ENCODE data around the gene AKAP6.

Gene AKAP6

DNA sequence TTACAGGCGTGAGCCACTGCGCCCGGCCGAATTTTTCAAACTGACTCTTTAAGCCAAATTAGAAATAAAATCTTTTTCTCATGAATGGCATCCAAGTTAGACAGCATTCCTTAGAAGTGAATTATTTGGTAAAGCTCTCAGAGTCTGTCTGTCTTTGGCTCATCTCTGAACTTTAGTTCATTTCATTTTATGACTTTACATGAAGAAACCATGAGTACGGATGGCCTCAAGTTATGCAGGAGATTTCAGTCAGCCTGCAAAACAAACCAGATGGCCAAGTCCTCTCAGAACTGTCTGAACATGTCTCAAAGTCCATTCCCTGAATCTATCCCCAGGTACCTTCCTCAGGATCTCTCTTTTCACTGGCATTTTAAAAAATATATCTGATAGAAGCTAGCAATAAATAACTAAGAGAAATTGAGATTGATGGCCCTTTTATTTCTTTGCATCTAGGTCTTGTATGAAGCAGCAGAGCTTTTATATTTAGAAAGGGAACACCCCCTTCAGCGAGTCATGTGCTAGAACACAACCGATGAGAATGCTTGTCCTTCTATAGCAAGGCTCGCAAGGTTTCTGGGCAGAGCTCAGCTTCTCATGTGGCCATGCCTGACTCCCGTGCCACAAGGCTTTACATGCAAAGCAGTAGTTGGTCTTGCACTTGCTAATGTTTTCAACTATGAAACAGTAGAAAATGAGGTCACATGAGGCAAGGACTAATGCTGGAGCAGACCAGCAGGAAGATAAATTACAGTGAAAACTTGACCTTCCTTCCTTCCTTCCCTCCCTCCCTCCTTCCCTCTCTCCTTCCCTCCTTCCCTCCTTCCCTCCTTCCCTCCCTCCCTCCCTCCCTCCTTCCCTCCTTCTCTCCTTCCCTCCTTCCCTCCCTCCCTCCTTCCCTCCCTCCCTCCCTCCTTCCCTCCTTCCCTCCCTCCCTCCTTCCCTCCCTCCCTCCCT lies 125.0 kb downstream of the AKAP6 start:
- Histone ChIP-seq H3K79me2 (ENCODE audit: control insufficient read depth, low read length) (no peaks in the 10 kb centered on the region), H3F3A (ENCODE audit: control insufficient read depth, insufficient read depth) (no peaks in the 10 kb centered on the region), H3K9me2 (replicated peaks; ENCODE audit: control insufficient read depth, low read length) (no peaks in the 10 kb centered on the region), H3K4me1 (ENCODE audit: control insufficient read depth, low read length) (no peaks in the 10 kb centered on the region), H3K36me3 (ENCODE audit: control insufficient read depth, low read length) (no peaks in the 10 kb centered on the region), H3K4me2 (ENCODE audit: low read length) (no peak overlapping the region), H3K27me3 (ENCODE audit: control insufficient read depth, low read length) (no peaks in the 10 kb centered on the region), H4K20me1 (ENCODE audit: control insufficient read depth, insufficient read depth, low read depth, low read length) (no peaks in the 10 kb centered on the region), H3K9me3 (ENCODE audit: control insufficient read depth, insufficient read depth, low read length) (no peaks in the 10 kb centered on the region), H3K27ac (ENCODE audit: low read depth, low read length) (no peak overlapping the region), H3K4me3 (ENCODE audit: low read length) (no peak overlapping the region)
- TF ChIP-seq, protein P1, sequence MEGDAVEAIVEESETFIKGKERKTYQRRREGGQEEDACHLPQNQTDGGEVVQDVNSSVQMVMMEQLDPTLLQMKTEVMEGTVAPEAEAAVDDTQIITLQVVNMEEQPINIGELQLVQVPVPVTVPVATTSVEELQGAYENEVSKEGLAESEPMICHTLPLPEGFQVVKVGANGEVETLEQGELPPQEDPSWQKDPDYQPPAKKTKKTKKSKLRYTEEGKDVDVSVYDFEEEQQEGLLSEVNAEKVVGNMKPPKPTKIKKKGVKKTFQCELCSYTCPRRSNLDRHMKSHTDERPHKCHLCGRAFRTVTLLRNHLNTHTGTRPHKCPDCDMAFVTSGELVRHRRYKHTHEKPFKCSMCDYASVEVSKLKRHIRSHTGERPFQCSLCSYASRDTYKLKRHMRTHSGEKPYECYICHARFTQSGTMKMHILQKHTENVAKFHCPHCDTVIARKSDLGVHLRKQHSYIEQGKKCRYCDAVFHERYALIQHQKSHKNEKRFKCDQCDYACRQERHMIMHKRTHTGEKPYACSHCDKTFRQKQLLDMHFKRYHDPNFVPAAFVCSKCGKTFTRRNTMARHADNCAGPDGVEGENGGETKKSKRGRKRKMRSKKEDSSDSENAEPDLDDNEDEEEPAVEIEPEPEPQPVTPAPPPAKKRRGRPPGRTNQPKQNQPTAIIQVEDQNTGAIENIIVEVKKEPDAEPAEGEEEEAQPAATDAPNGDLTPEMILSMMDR (IDR thresholded peaks at IDR 0.05; ENCODE audit: low read depth, low read length, poor library complexity, severe bottlenecking): no peak
- TF ChIP-seq EZH2phosphoT487 (IDR thresholded peaks at IDR 0.05; ENCODE audit: borderline replicate concordance, low read length): no peak

- no peaks in the 10 kb centered on the region for H3K9me3 ChIP-seq (ENCODE audit: control insufficient read depth, insufficient read depth, low read length)
- H3K4me1 ChIP-seq (ENCODE audit: control insufficient read depth, low read length): no peaks in the 10 kb centered on the region
- H3K27me3 ChIP-seq (ENCODE audit: control insufficient read depth, low read length): no peaks in the 10 kb centered on the region
- H3K4me3 ChIP-seq (ENCODE audit: low read length): no peak overlapping the region
- no peak overlapping the region for H3K4me2 ChIP-seq (ENCODE audit: low read length)
- H3F3A ChIP-seq (ENCODE audit: control insufficient read depth, insufficient read depth): no peaks in the 10 kb centered on the region
- TF ChIP-seq, protein P1 (IDR thresholded peaks at IDR 0.05; ENCODE audit: low read depth, low read length, poor library complexity, severe bottlenecking): no peak
- TF ChIP-seq EZH2phosphoT487 (IDR thresholded peaks at IDR 0.05; ENCODE audit: borderline replicate concordance, low read length): no peak
- H3K79me2 ChIP-seq (ENCODE audit: control insufficient read depth, low read length): no peaks in the 10 kb centered on the region
- no peaks in the 10 kb centered on the region for H4K20me1 ChIP-seq (ENCODE audit: control insufficient read depth, insufficient read depth, low read depth, low read length)
- H3K9me2 ChIP-seq (replicated peaks; ENCODE audit: control insufficient read depth, low read length): no peaks in the 10 kb centered on the region
- H3K27ac ChIP-seq (ENCODE audit: low read depth, low read length): no peak overlapping the region
- H3K36me3 ChIP-seq (ENCODE audit: control insufficient read depth, low read length): no peaks in the 10 kb centered on the region
These were observed 128.3 kb downstream of the AKAP6 start for GRCh38 chr14:32457213-32457920.

DNA sequence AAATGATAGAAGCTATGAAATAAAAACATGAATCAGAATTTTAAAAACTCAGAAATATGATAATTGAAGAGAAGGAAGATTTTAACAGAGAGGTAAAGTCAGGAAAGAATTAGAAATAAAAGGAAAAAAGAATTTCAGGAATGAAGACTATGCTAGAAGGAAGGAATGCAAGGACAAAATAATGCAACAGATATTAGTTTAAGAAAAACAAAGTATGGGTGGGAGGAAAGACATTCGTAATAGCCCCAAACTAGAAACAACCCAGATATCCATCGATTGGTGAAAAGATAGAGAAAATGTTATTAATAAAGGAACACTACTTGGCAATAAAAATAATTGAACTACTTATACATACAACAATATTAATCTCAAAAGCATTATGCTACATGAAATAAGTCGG lies 129.6 kb downstream of the AKAP6 start:
- no peaks in the 10 kb centered on the region for H3K36me3 ChIP-seq (ENCODE audit: control insufficient read depth, low read length)
- no peak overlapping the region for H3K4me2 ChIP-seq (ENCODE audit: low read length)
- H3F3A ChIP-seq (ENCODE audit: control insufficient read depth, insufficient read depth): no peaks in the 10 kb centered on the region
- no peaks in the 10 kb centered on the region for H3K9me3 ChIP-seq (ENCODE audit: control insufficient read depth, insufficient read depth, low read length)
- H3K27me3 ChIP-seq (ENCODE audit: control insufficient read depth, low read length): no peaks in the 10 kb centered on the region
- no peaks in the 10 kb centered on the region for H3K79me2 ChIP-seq (ENCODE audit: control insufficient read depth, low read length)
- no peaks in the 10 kb centered on the region for H4K20me1 ChIP-seq (ENCODE audit: control insufficient read depth, insufficient read depth, low read depth, low read length)
- TF ChIP-seq, protein P1 (IDR thresholded peaks at IDR 0.05; ENCODE audit: low read depth, low read length, poor library complexity, severe bottlenecking): no peak
- no peak for TF ChIP-seq EZH2phosphoT487 (IDR thresholded peaks at IDR 0.05; ENCODE audit: borderline replicate concordance, low read length)
- no peak overlapping the region for H3K27ac ChIP-seq (ENCODE audit: low read depth, low read length)
- no peaks in the 10 kb centered on the region for H3K4me1 ChIP-seq (ENCODE audit: control insufficient read depth, low read length)
- H3K9me2 ChIP-seq (replicated peaks; ENCODE audit: control insufficient read depth, low read length): no peaks in the 10 kb centered on the region
- H3K4me3 ChIP-seq (ENCODE audit: low read length): no peak overlapping the region
